Neural progenitor cell (in vitro differentiated cells): ENCODE measurements around the gene EFCAB6. TPM values are rescaled to one million over a fixed set of nuclear protein-coding genes. Genes with fewer than 3 reads are reported as not detected.

ENCODE experiments used
- DNase-seq: peaks from one replicate; pipeline ENCODE4 v3.0.0-alpha.2; 2016; ENCODE audit warnings: low spot score
- H2AFZ ChIP-seq: fragments of 200-600 bp; sonication (generic); replicated peaks from 2 replicates; pipeline ENCODE4 v1.6.1; 2016; ENCODE audit warnings: antibody characterized with exemption
- H3F3A ChIP-seq: fragments of 200-600 bp; sonication (generic); 2 replicates; pipeline ENCODE4 v1.6.1; 2016; ENCODE audit warnings: antibody characterized with exemption, low read depth
- H3K27ac ChIP-seq: fragments of 200-600 bp; sonication (generic); 2 replicates; pipeline ENCODE4 v1.5.1; 2016; ENCODE audit warnings: mild to moderate bottlenecking
- H3K27me3 ChIP-seq: fragments of 200-600 bp; sonication (generic); 2 replicates; pipeline ENCODE4 v1.6.1; 2016; ENCODE audit warnings: mild to moderate bottlenecking, moderate library complexity
- H3K36me3 ChIP-seq: fragments of 200-600 bp; sonication (generic); 2 replicates; pipeline ENCODE4 v1.5.1; 2016
- H3K4me1 ChIP-seq: fragments of 200-600 bp; sonication (generic); 2 replicates; pipeline ENCODE4 v1.6.1; 2016; ENCODE audit warnings: mixed run types
- H3K4me2 ChIP-seq: fragments of 200-600 bp; sonication (generic); 2 replicates; pipeline ENCODE4 v1.6.1; 2016
- H3K4me3 ChIP-seq: fragments of 200-600 bp; sonication (generic); 2 replicates; pipeline ENCODE4 v1.5.1; 2016
- H3K79me2 ChIP-seq: fragments of 200-600 bp; sonication (generic); 2 replicates; pipeline ENCODE4 v1.6.1; 2016; ENCODE audit warnings: low read depth
- H3K9ac ChIP-seq: fragments of 200-600 bp; sonication (generic); 2 replicates; pipeline ENCODE4 v1.6.1; 2016
- H3K9me3 ChIP-seq: fragments of 200-600 bp; sonication (generic); 2 replicates; pipeline ENCODE4 v1.5.1; 2016; ENCODE audit warnings: low read depth
- H4K20me1 ChIP-seq: fragments of 200-600 bp; sonication (generic); 2 replicates; pipeline ENCODE4 v1.6.1; 2016; ENCODE audit warnings: low read depth
- H3K27ac Mint-ChIP-seq: 3 replicates; pipeline ENCODE4 v1.8.0; 2021; ENCODE audit warnings: mixed read lengths
- H3K27me3 Mint-ChIP-seq: 2 replicates; pipeline ENCODE4 v1.8.0; 2022; ENCODE audit warnings: low read depth, mild to moderate bottlenecking, inconsistent platforms, moderate library complexity, mixed read lengths; ENCODE audit not compliant: insufficient read depth
- H3K36me3 Mint-ChIP-seq: 3 replicates; pipeline ENCODE4 v1.8.0; 2021; ENCODE audit warnings: mixed read lengths
- H3K4me1 Mint-ChIP-seq: 3 replicates; pipeline ENCODE4 v1.8.0; 2021; ENCODE audit warnings: mixed read lengths
- H3K4me3 Mint-ChIP-seq: 3 replicates; pipeline ENCODE4 v1.8.0; 2021; ENCODE audit warnings: mild to moderate bottlenecking, moderate library complexity, mixed read lengths
- H3K9me3 Mint-ChIP-seq: 3 replicates; pipeline ENCODE4 v1.8.0; 2020; ENCODE audit warnings: mixed read lengths
- CTCF ChIP-seq: fragments of 200-600 bp; sonication (generic); IDR thresholded peaks from 2 replicates; pipeline ENCODE4 v1.5.1; 2017; ENCODE audit warnings: antibody characterized with exemption, mild to moderate bottlenecking
- EZH2 ChIP-seq: fragments of 200-600 bp; sonication (generic); IDR thresholded peaks from 2 replicates; pipeline ENCODE4 v1.6.1; 2017; ENCODE audit warnings: antibody characterized with exemption, mild to moderate bottlenecking, moderate library complexity
- EZH2phosphoT487 ChIP-seq: fragments of 200-600 bp; sonication (generic); IDR thresholded peaks from 2 replicates; pipeline ENCODE4 v1.6.1; 2017; ENCODE audit warnings: antibody characterized with exemption
- total RNA-seq: library from RNA; depleted of rRNA; stranded (reverse); fragments of >200 nt; gene quantifications from 2 replicates; pipeline ENCODE4 v1.2.3, GENCODE V29; 2015; ENCODE audit warnings: low replicate concordance

Gene EFCAB6
- total RNA-seq, 1 donor from 2014 or later = 4.9 TPM

GRCh38 chr22:43634316-43634715 is 177.8 kb downstream of the EFCAB6 start:
- no peak overlapping the region for H3K9ac ChIP-seq
- H3K36me3 Mint-ChIP-seq = peaks cover 3% of the 10 kb centered on the region
- peaks cover 9% of the 10 kb centered on the region for H3K9me3 Mint-ChIP-seq
- H3K4me3 ChIP-seq = no peak overlapping the region
- no peaks in the 10 kb centered on the region for H3K4me1 ChIP-seq
- no peak overlapping the region for H3K27ac ChIP-seq
- no peaks in the 10 kb centered on the region for H3F3A ChIP-seq
- H3K4me1 Mint-ChIP-seq = peaks cover 2% of the 10 kb centered on the region
- no peaks in the 10 kb centered on the region for H3K9me3 ChIP-seq
- H3K4me3 Mint-ChIP-seq = no peak overlapping the region
- H3K4me2 ChIP-seq = no peak overlapping the region
- H3K27ac Mint-ChIP-seq = peak overlapping the region; percentile 90
- no peaks in the 10 kb centered on the region for H3K36me3 ChIP-seq
- no peaks in the 10 kb centered on the region for H4K20me1 ChIP-seq
- H3K27me3 Mint-ChIP-seq = peaks cover 4% of the 10 kb centered on the region
- H3K27me3 ChIP-seq = no peaks in the 10 kb centered on the region
- no peak overlapping the region for H2AFZ ChIP-seq
- no peak for DNase-seq
- no peaks in the 10 kb centered on the region for H3K79me2 ChIP-seq
- no peak for TF ChIP-seq EZH2phosphoT487

- Histone ChIP-seq H2AFZ (no peak overlapping the region), H3K9ac (no peak overlapping the region), H3K27me3 (no peaks in the 10 kb centered on the region), H4K20me1 (no peaks in the 10 kb centered on the region), H3K27ac (no peak overlapping the region), H3K36me3 (no peaks in the 10 kb centered on the region), H3K4me3 (no peak overlapping the region), H3F3A (no peaks in the 10 kb centered on the region), H3K9me3 (no peaks in the 10 kb centered on the region), H3K4me2 (no peak overlapping the region), H3K79me2 (no peaks in the 10 kb centered on the region), H3K4me1 (no peaks in the 10 kb centered on the region)
- H3K4me1 Mint-ChIP-seq = peaks cover 3% of the 10 kb centered on the region
- no peak for DNase-seq
- peak overlapping the region; percentile 90 for H3K27ac Mint-ChIP-seq
- no peak overlapping the region for H3K4me3 Mint-ChIP-seq
- peaks cover 4% of the 10 kb centered on the region for H3K27me3 Mint-ChIP-seq
- no peak for TF ChIP-seq CTCF
- TF ChIP-seq EZH2 = no peak
- no peak for TF ChIP-seq EZH2phosphoT487
- peaks cover 3% of the 10 kb centered on the region for H3K36me3 Mint-ChIP-seq
- peaks cover 4% of the 10 kb centered on the region for H3K9me3 Mint-ChIP-seq
These were observed 178.3 kb downstream of the EFCAB6 start for GRCh38 chr22:43633631-43634285.

- peaks cover 2% of the 10 kb centered on the region for H3K9me3 Mint-ChIP-seq
These were observed 180.3 kb downstream of the EFCAB6 start for GRCh38 chr22:43631846-43632245.

More at GRCh38 chr22:43631846-43632245, 180.3 kb downstream of the EFCAB6 start:
- Histone ChIP-seq H3K4me1 (no peaks in the 10 kb centered on the region), H3K79me2 (no peaks in the 10 kb centered on the region), H3K9me3 (no peaks in the 10 kb centered on the region), H3F3A (no peaks in the 10 kb centered on the region), H3K27me3 (no peaks in the 10 kb centered on the region), H3K36me3 (no peaks in the 10 kb centered on the region), H3K4me2 (no peak overlapping the region), H3K9ac (no peak overlapping the region), H2AFZ (no peak overlapping the region), H4K20me1 (no peaks in the 10 kb centered on the region), H3K27ac (no peak overlapping the region), H3K4me3 (no peak overlapping the region)
- TF ChIP-seq CTCF (no peak), EZH2 (no peak), EZH2phosphoT487 (no peak)
- peaks cover 4% of the 10 kb centered on the region for H3K27me3 Mint-ChIP-seq
- no peaks in the 10 kb centered on the region for H3K36me3 Mint-ChIP-seq
- H3K4me1 Mint-ChIP-seq = peaks cover 13% of the 10 kb centered on the region
- DNase-seq = no peak
- no peak overlapping the region for H3K27ac Mint-ChIP-seq
- H3K4me3 Mint-ChIP-seq = no peak overlapping the region
